NCI-H128 (cell line): ENCODE data around the gene CORO2B.

Source experiments
- DNase-seq: peaks from one replicate; lab custom pipeline; 2025; ENCODE audit not compliant: unreplicated experiment; lab: John Stamatoyannopoulos, UW

The CORO2B gene

DNA sequence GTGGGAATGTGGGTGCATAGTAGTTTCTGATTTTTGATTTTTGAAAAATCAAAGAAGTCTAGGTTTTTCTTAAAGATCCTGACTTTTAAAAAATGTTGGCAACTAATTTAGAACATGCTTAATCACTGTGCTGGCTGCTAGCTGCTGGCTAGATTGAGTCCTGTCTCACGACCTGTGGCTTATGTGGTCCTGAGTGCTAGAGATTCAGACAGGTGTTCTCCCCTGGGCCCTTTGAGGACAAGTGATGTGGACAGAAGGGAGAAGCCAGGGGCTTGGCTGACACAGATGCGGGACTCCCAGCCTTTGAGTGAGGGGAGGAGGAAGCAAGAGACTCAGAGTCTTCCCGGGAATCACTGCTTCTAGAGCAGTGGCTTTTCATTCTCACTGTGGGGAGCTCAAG, 47.5 kb downstream of the CORO2B start:
- no peak for DNase-seq

DNA sequence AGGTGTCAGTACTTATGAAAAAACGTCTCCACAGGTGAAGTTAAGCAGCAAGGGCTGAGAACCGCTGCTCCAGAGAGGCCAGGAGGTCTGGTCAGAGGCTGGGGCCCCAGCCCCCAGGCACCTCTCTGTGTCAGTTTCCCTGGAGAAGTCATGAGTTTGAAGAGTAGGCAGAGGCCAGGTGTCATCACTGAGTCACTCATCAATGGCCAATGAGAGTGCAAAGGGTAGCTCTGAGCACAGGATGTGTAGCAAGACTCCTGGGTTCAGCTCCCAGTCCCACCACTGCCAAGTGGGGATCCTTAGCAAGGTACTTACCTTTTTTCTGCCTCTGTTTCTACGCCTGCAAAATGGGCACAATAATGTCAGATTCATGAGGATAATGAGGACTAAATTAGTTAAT, 47.9 kb downstream of the CORO2B start:
- no peak for DNase-seq

DNA sequence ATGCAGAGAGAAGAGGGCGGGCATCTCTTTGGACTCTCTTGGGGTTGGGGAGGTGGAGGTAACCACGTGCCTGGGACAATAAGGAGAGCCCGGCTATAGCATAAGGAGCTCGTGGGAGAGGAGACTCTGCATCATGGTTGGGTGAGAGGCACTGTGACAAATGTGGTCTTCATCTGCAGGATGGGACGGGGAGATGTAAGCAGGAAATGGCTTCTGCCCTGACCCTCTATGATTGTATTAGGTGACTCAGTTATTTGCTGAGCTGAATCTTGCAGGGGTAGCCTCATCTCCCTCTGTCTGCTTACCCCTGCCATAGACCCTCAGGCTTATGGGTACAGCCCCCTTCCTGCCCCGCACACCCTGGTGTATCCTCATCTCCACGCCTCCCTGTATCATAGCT, 48.7 kb downstream of the CORO2B start:
- no peak for DNase-seq

DNA sequence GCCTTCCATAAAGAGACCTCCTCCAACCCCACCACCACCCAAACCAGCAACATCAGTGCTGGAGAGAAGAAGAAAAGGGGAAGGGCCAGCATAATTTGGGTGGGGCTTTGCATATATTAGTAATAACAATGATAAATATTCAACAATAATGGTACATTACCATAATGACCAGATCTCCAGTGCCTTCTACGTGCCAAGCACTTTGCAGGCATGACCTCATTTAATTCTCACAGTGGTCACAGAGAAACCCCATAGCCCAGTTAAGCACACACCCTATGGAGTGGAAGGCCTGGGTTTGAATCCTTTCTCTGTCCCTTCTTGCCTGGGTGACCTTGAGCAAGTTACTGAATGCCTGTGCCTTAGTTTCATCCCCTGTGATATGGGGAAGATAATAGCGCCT, 49.2 kb downstream of the CORO2B start:
- DNase-seq, result no peak

DNA sequence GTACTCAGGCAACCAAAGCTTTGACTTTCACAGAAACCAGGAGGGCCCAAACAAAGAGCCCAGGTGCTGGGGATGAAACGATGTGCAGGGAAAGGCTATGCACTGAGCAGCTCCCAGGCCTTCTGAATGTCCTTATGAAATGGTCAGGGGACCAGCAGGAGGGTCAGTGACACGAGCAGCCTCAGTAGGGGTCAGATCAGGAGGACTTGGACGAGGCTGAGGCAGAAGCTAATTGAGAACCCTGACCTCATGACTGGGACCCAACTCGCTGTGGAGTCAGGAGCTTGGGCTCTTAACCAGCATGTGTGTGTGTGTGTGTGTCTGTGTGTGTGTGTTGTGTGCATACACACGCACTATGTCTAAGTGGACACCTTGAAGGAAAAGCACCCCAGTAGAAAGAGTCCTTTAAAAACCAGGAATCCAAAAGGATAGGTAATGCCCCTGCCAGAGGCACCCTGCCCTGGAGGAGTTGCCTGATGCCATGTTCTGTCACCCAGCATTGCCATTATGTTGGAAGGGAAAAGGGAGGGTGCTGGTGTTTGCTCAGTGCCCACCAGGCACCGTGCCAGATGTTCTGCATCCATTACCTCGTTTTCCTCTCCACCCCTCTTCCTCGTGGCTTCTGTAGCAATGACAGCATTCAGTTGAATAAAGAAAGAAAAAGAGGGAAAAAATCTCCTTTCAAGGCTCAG, 50.9 kb downstream of the CORO2B start:
- no peak for DNase-seq

DNA sequence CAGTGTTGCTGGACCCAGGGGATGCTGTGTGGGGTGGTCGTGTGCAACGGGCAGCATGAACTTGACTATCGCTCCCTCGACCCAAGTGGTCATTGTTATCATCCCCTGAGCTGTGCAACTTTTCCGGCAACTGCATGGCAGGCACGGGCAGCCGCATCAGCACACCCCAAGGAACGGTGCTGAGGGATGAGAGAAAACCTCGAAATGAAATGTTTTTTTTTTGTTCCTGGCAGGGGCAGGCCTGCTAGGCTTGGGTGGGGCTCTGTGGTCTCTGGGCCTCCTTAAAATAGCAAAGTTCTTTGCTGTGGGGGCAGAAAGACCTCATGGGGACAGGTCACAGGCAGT, 51.4 kb downstream of the CORO2B start:
- no peak for DNase-seq

DNA sequence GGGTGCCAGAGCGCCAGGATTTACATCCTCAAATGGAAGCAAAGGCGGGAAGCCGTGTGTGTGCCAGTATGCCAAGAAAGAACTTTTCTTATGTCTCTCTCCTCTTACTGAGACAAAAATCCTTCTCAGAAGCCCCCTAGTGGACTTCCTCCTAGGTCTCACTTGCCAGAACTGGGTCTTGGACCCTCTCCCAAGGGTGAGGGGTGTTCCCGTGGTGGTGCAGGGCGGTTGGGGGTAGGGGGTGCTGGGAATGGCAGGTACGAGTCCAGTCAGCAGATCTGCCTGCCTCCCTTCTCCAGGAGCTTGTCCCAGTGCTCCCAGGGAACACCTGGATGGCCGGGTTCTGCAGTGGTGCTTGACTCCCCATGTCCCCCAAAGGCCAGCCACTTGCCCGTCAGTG, 52.0 kb downstream of the CORO2B start:
- no peak for DNase-seq

DNA sequence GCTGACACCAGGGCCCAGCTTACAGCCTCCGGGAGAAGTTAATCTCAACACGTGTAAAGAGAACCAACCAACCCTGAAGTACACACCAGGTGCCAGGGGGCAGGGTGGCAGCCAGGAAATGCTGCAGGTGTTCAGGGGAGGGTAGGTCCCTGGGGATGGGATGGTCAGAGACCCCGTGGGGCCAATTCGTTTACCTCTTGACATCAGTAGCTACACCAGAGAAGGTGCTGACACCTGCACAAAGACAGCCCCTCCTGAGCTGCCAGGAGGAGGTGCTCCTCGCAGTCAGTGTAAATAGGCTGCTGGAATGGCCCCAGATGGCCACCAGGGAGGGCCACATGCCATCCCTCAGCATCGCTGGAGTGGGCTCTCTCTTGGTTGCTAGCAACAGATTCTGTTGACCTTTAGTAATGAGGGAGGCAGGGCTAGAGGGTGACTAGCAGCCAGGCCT, 52.8 kb downstream of the CORO2B start:
- DNase-seq, result no peak

DNA sequence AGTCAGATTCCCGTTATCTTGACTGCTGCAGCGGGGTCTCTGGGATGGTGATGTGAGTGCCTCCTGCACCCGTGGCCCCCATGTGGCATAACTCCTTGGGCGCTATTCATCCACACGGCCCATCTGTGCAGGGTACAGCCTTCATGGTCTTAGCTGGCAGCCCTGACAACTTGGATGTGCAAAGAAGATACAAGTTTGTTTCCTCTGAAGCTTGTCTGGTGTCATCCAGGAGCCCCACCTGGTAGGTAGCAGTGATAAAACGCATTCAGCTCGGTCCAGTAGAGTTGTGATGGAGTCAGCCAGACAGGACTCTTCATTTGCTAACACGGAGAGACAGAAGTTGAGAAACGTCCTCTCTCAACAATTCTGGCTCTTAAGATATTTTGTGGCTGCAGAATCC, 53.3 kb downstream of the CORO2B start:
- DNase-seq, result no peak

DNA sequence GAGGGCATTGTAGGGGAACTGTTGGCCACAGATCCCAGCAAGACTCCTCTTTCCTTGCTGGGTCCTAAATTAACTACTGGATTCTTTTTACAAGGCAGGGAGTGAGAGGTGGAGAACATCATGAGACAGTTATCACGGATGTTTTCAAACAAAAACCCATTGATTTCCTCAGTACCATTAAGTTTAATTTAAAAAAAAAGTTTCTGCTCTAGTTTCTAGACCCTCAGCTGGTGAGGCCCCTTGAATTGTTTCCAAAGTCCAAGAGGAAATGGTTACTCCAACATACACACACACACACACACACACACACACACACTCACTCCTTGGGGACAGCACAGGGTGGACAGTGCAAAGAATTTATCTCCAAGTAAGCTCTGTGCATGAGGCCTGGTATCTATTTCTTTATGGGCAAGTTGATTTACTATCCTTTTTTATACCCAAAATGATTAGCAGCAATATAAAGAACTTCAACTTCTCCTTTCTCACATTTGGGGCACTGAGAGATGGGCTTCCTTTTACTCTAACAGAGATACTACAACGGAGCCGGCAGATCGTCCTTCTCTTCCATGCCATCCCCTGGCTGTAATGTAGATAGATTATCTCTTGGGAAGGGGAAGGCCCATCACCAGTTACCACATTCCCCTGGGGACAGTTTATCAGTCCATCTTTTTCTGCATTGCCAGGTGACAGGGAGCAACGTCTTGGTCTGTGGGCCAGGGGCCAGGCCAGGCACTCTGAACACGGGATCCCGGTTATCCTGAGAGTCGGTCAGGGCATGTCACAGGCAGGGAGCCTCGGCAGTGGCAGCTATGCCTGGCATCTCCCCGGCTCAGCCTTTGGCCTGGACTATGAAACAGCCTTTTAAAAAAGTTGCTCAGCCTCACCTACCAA, 54.7 kb downstream of the CORO2B start:
- no peak for DNase-seq

DNA sequence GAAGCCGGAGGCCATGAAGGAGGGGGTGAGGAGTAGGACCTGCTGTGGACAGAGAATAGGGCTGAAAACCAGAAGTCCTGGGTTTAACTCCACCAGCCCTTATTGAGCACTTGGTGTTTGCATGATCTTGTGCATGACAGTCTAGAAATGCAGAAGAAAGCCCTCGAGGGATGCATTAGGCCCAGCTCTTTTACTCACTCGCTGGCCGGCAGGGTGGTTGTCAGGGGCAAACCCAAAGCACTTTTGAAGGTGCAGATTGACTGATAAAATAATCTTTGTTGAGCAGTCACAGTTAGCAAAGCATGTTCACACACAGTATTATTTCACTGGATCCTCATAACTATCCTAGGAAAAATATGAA, 55.3 kb downstream of the CORO2B start:
- DNase-seq, result no peak

DNA sequence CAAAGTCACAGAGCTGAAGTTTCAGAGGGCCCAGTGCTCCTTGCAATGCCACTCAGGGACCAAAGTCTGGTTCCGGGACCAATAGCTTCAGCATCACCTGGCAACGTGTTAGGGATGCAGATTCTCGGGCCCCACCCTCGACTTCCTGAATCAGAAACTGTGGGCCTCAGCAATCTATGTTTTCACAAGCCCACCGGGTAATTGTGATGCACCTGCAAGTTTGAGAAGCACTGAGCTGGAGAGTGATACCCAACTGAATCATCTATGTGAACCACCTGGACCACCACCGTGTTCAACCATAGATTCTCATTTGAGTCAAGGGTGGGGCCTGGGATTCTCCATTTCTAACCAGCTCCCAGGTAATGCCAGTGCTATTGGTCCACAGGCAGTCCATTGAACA, 55.7 kb downstream of the CORO2B start:
- no peak for DNase-seq

DNA sequence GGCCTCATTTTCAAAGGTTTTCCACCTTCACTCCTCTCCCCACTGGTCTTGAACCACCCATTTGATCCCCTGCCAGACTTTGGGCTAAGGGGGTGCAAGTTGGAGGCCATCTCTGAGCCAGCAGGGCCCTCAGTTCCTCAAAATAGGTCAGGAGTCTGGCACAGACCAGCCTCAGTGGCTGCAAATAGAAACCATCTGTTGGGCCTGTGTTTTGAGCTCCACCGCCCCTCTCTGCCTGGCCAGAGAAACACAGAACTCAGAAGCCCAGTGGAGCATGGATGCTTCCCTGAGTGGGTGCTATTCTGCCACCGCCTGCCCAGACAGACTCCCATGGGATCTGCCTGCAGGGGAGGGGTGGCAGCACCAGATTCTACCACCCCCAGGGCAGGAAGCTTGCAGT, 56.3 kb downstream of the CORO2B start:
- no peak for DNase-seq

DNA sequence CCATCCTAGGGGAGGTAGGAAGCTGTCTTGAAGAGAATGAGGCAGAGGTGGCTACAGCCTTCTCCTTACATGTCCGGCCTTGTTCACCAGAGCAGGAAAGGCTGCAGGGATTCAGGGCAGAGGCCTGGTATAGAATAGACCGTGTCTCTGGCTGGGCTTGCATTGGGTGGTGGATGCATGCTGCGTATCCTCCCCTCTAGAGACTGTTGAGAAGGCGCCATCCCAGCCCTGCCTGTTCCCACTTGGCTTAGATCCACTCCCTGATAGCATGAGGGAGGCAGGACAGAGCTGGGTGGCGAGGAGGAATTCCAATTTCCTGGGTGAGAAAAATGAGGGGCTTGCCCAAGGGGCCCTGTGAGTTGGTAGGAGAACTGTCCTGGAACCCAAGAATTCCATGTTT, 57.5 kb downstream of the CORO2B start:
- no peak for DNase-seq

DNA sequence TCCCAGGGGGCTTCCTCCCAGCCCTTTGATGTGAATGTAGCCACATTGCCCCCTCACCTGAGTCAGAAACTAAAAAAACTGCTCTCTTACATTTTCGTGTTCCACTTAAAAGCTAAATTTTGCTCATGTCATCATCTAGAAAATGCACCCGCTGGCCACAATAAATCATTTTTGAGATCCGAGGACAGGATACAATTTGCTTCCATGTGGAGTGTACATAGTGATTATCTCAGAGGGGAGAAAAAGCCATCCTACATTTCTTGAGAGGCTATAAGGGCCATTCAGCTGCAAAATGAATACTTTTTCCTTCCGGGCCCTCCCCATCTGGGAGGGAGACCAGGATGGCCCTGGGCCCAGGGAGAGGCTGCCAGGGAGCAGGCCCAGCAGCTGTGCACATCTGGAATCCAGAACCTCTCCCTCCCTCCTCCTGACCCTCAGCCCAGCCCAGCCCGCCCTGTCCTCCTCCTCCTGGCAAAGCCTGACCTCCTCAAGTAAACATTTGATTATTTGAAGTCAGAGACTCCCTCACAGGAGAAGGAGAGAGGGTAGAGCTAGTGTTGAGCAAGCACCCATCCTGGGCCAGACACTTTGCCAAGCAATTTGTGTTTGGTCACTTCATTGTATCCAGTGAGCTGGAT, 59.1 kb downstream of the CORO2B start:
- DNase-seq, result no peak

DNA sequence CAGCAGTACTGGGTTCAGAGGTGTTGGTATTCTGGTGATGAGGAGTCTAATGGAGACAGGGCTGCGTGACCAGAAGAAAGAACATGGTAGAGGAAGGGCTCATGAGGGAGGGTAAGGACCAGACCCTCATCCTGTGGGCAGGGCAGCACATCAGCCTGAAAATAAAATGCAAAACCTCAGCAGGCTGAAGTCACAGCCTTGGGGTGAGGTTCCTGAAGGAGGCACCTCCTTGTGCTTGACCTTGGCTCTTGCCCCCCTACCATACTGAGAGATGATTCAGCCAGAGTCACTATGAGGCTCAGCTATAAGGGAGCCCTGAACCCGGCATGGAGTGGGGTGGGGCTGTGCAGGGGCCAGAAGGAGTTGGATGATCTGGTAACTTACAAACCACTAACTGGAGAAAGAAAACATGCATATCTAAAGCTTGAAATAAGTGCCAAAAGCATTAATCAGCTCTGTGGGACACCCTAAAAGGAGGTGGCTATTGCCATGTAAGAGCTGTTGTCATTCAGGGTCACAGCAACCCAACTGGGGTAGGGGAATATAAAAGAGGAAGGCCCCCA, 60.2 kb downstream of the CORO2B start:
- DNase-seq, result no peak

DNA sequence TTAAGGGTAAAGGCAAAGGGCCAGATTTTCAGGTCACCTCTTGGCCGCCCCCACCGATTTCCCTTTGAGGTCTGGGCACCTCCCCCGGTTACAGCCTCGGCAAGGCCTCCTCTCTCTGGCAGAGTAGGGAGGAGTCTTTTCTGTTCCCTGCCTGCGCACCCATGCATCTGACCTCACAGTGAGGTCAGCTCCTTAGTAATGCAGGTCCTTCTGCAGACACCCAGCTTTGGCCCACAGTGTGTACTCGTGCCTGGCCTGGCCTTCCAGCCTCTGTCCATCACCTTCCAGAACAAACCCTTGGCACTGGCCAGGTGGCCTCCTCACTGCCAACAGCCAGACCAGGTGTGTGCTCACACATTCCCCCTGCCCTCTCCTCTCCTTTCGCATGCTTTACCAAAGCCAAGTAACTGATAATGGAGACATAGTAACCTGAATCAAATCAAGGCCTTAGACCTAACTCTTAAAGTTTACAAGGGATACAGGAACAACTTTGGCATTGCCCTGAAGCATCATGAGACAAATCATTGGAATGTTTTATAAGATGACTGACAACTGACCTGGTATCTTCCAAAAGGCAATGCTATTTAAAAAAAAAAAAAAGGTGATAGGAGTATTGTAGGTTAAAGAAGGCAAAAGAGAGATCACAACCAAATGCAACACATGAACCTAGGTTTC, 61.3 kb downstream of the CORO2B start:
- DNase-seq, result no peak

DNA sequence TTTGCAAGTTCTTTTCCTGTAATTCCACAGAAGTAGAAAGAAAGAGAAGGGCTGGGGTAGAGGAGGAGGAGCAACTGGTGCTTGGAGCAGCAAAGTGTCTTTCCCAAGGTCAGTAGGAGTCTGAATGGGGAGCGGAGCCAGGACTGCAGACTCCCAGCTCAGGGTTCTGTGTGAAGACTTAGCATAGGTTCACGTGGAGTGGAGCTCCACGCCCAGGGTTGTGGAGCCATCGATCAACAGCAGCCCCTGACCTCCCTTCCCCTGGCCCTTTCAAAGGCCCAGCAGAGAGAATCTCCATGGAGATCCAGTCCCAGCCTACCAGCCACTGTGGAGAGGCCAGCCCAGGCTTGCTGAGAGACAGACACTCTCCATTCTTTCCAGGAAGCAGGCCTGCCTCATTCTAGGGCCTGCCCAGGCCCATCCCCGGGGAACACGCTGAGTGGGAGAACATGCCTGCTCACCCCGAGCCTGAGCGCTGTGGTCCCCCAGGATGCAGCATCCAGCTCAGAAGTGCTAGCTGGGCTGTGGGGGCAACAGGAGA, 62.1 kb downstream of the CORO2B start:
- DNase-seq, result no peak

DNA sequence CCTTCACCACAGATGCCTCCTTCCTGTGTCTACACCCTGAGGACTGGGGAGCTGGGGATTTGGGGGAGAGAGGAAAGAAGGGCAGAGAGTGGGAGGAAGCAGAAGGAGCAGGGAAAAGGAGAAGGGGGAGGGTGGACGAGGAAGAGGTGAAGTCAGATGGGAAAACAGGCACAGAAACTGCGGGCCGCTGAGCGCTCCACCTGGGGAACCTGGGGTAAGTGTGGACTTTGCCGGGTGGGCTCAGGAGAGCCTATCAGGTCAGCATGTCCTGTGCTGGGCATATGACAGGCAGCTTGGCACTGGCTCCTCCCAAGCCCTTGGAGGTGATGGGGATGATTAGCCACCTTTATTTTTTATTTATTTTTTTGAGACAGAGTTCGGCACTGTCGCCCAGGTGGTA, 62.6 kb downstream of the CORO2B start:
- DNase-seq, result no peak

DNA sequence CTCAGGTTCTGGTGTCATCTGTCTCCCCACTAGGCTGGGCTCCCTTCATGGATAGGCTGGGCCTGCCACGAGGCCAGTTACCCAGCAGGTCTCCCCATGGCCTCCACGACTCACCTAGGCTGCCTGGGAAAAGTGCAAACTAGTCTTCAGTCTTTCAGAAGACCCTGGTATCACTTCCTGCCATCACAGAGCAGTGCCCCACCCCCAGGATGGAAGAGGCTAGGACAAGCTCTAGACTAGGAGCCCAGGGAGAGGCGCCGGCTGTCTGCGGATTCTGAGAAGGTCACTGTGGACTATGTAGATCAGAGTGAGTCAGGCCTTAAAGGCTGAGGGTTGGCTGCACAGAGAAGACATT, 63.7 kb downstream of the CORO2B start:
- DNase-seq, result no peak

DNA sequence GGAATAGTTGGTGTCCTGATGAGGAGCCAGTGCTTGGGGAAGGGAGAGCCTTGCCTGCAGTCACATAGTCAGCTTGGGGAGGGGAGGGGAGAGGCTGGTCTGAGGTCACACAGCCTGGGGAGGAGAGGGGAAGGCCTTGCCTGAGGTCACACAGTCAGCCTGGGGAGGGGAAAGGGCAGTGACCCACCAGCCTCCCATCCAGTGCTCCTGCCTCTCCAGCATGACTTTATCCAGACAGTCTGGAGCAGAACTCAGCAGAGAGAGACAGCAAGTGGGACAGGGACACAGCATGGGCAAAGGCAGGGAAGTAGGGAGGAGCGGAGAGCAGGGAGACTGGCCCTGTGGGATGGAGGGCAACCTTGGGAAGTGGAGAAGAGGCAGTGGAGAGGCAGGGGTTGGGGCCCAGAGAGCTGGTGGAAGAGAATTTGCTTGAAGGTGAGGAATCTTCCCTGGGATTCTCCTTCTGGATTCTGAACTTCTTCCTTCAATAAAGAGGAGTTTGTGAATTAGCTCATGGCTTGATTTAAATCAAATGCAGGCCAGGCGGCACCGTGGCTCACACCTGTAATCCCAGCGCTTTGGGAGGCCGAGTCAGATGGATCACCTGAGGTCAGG, 64.5 kb downstream of the CORO2B start:
- no peak for DNase-seq
